Lower lobe of right lung (tissue), 2 donors: Measurements from ENCODE around the gene DNAH9. TPM values are rescaled to one million over a fixed set of nuclear protein-coding genes. Genes with fewer than 3 reads are reported as not detected.

Source experiments
- ATAC-seq, 2 donors: fragments of 200-7000 bp; cut with Tn5 transposase; one replicate each; pipeline ENCODE4 v1.9.1; 2020 to 2022; ENCODE audit warnings: mild to moderate bottlenecking in 2 of 2, moderate library complexity in 2 of 2
- DNase-seq: peaks from one replicate; pipeline ENCODE4 v3.0.0-alpha.2; 2020
- H3K27ac ChIP-seq: fragments of 200-600 bp; one replicate; pipeline ENCODE4 v1.8.0; 2022
- H3K27me3 ChIP-seq: fragments of 200-600 bp; one replicate; pipeline ENCODE4 v1.8.0; 2022; ENCODE audit warnings: low read depth
- H3K36me3 ChIP-seq: fragments of 200-600 bp; one replicate; pipeline ENCODE4 v1.8.0; 2022; ENCODE audit warnings: mild to moderate bottlenecking
- H3K4me1 ChIP-seq: fragments of 200-600 bp; one replicate; pipeline ENCODE4 v1.8.0; 2022
- H3K4me3 ChIP-seq: fragments of 200-600 bp; one replicate; pipeline ENCODE4 v1.8.0; 2022; ENCODE audit warnings: mild to moderate bottlenecking
- H3K9me3 ChIP-seq: fragments of 200-600 bp; one replicate; pipeline ENCODE4 v1.8.0; 2022
- CTCF ChIP-seq: fragments of 200-600 bp; IDR thresholded peaks from one replicate; pipeline ENCODE4 v1.8.0; 2022; ENCODE audit warnings: antibody characterized with exemption, mild to moderate bottlenecking
- intact Hi-C: fragments of 100-400 bp; cut with DNase I; formaldehyde crosslinking; loops from one replicate; pipeline ENCODE4 v1.11.0; 2022
- total RNA-seq: library from RNA; stranded (reverse); fragmentation: NEBNext Ultra II Directional; extraction: Animal tissue kit (Norgen Biotek cat#: 25700); gene quantifications from one replicate; pipeline ENCODE4 v1.2.1, GENCODE V29; 2021
- donor health status: DM: no; HTN: yes; CAD: no; lungs with severe emphysema.

The DNAH9 gene
- total RNA-seq, 1 donor from 2014 or later, result 22.3 TPM

GRCh38 chr17:11578998-11579397 lies 19.3 kb upstream of the DNAH9 start:
- DNase-seq (no peak), ATAC-seq (no peak)
- intact Hi-C loops, result no loop called here
- H3K27me3 ChIP-seq, result no peaks in the 10 kb centered on the region
- no peaks in the 10 kb centered on the region for H3K36me3 ChIP-seq
- H3K9me3 ChIP-seq, result no peaks in the 10 kb centered on the region
- TF ChIP-seq CTCF, result no peak
- no peak overlapping the region for H3K27ac ChIP-seq
- H3K4me1 ChIP-seq, result no peaks in the 10 kb centered on the region
- H3K4me3 ChIP-seq, result no peak overlapping the region

GRCh38 chr17:11580677-11581076 lies 17.6 kb upstream of the DNAH9 start:
- intact Hi-C loops, result no loop called here
- H3K4me1 ChIP-seq, result no peaks in the 10 kb centered on the region
- H3K27ac ChIP-seq, result no peak overlapping the region
- no peak for DNase-seq
- no peaks in the 10 kb centered on the region for H3K36me3 ChIP-seq
- TF ChIP-seq CTCF, result no peak
- H3K4me3 ChIP-seq, result no peak overlapping the region
- H3K27me3 ChIP-seq, result no peaks in the 10 kb centered on the region
- H3K9me3 ChIP-seq, result no peaks in the 10 kb centered on the region
- no peak for ATAC-seq

GRCh38 chr17:11582217-11582616 lies 16.1 kb upstream of the DNAH9 start:
- DNase-seq, result no peak
- H3K4me3 ChIP-seq, result no peak overlapping the region
- no peaks in the 10 kb centered on the region for H3K4me1 ChIP-seq
- H3K27me3 ChIP-seq, result no peaks in the 10 kb centered on the region
- TF ChIP-seq CTCF, result no peak
- H3K27ac ChIP-seq, result no peak overlapping the region
- no peaks in the 10 kb centered on the region for H3K9me3 ChIP-seq
- no peak for ATAC-seq
- intact Hi-C loops, result no loop called here
- no peaks in the 10 kb centered on the region for H3K36me3 ChIP-seq

DNA sequence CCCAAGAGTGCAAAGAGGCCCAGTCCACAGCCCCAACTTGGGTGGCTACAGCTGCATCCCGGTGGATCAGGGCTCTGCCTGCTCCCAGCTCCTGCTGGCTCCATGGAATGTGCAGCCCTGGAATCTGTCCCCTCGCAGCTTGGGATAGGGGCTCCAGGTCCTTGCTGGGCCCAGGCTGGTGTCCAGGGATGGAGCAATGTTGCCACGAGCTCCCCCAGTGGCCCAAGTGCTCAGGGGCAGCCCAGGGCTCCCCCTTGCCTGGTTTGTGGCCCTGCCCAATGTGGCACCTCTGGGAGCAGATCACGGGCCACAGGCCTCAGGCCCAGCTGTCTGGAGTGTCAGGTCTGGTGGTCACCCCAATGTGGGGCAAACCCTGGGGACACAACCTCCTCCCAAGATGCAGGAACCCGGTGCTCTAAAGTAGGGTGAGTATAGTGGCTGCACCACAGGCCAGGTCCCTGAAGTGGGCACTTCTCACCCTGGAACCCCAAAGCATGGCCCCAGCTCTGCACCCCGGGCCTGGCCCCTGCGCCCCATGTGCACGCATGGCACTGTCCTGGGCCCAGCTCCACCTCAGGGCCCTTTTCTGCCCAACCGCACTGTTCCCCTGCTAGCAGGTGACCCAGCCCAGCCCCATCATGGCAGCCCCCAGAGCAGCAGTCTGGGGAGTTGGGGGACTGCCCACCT lies 14.8 kb upstream of the DNAH9 start:
- intact Hi-C loops, result no loop called here
- H3K36me3 ChIP-seq, result no peaks in the 10 kb centered on the region
- no peaks in the 10 kb centered on the region for H3K4me1 ChIP-seq
- ATAC-seq (peak; percentile 7 to 39), DNase-seq (no peak)
- no peaks in the 10 kb centered on the region for H3K9me3 ChIP-seq
- no peak overlapping the region for H3K27ac ChIP-seq
- no peak overlapping the region for H3K4me3 ChIP-seq
- TF ChIP-seq CTCF, result no peak
- H3K27me3 ChIP-seq, result no peaks in the 10 kb centered on the region

DNA sequence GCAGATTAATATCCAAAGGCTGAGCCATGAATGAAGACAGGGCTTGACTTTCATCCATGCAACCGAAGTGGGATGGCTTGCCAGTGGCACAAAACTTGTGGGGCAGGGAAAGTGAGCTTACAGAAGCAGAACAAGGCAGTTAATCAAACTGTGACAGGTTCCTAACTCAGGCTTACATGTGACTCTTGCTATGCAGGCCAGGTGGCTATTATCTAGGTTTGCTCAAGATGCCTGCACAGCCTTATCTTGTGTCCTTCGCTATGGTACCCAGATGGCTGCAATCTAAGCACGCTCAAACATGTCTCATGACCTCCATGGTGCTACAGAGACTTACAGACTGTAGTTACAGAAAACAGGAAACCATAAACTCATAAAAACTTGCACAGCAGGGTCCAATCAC lies 8.6 kb upstream of the DNAH9 start:
- intact Hi-C loops, result no loop called here
- H3K9me3 ChIP-seq, result no peaks in the 10 kb centered on the region
- DNase-seq, result no peak
- H3K27ac ChIP-seq, result no peak overlapping the region
- ATAC-seq, result no peak
- no peak for TF ChIP-seq CTCF
- no peak overlapping the region for H3K4me3 ChIP-seq
- no peaks in the 10 kb centered on the region for H3K4me1 ChIP-seq
- H3K27me3 ChIP-seq, result no peaks in the 10 kb centered on the region
- H3K36me3 ChIP-seq, result no peaks in the 10 kb centered on the region

GRCh38 chr17:11601661-11602060 lies 3.4 kb downstream of the DNAH9 start:
- intact Hi-C loops, result no loop called here
- TF ChIP-seq CTCF, result no peak

More at GRCh38 chr17:11601661-11602060, 3.4 kb downstream of the DNAH9 start:
- Histone ChIP-seq H3K27ac (no peak overlapping the region), H3K4me3 (no peak overlapping the region), H3K36me3 (no peaks in the 10 kb centered on the region), H3K4me1 (no peaks in the 10 kb centered on the region), H3K9me3 (no peaks in the 10 kb centered on the region), H3K27me3 (peaks cover 8% of the 10 kb centered on the region)
- DNase-seq (no peak), ATAC-seq (no peak)
